NB4 (cell line): ENCODE measurements around the gene TIAM2.

Source experiments
- DNase-seq: peaks from one replicate; pipeline ENCODE4 v3.0.0; 2010; ENCODE audit warnings: low read depth
- H3K4me3 ChIP-seq: one replicate; pipeline ENCODE4 v1.5.1; 2011; ENCODE audit warnings: mild to moderate bottlenecking, low read depth, low read length, moderate library complexity
- CTCF ChIP-seq: IDR thresholded peaks from one replicate; pipeline ENCODE4 v1.5.1; 2012; ENCODE audit warnings: low read depth, low read length
- MAX ChIP-seq: IDR thresholded peaks from 2 replicates; pipeline ENCODE4 v1.6.1; 2011; ENCODE audit warnings: low read depth, low read length
- MYC ChIP-seq: IDR thresholded peaks from 2 replicates; pipeline ENCODE4 v1.6.1; 2011; ENCODE audit warnings: low read depth, low read length
- POLR2A ChIP-seq: IDR thresholded peaks from 2 replicates; pipeline ENCODE4 v1.6.1; 2011; ENCODE audit warnings: mild to moderate bottlenecking; ENCODE audit not compliant: insufficient read length; ENCODE audit errors: extremely low read depth

Gene TIAM2

GRCh38 chr6:155248008-155249001 lies 253.2 kb downstream of the TIAM2 start:
- TF ChIP-seq MAX, result no peak
- peak; percentile 52 for TF ChIP-seq CTCF
- peak; percentile 43 for DNase-seq
- H3K4me3 ChIP-seq, result no peak overlapping the region

- DNase-seq, result no peak
- TF ChIP-seq MAX, result no peak
- TF ChIP-seq POLR2A, result no peak
- TF ChIP-seq MYC, result no peak
- TF ChIP-seq CTCF, result no peak
- no peak overlapping the region for H3K4me3 ChIP-seq
Measured at GRCh38 chr6:155250701-155251381, 255.7 kb downstream of the TIAM2 start.

GRCh38 chr6:155252581-155252980 lies 257.5 kb downstream of the TIAM2 start:
- no peak overlapping the region for H3K4me3 ChIP-seq
- TF ChIP-seq MAX (no peak), POLR2A (no peak), MYC (no peak), CTCF (no peak)
- DNase-seq, result no peak

- no peak for DNase-seq
- TF ChIP-seq MYC (no peak), MAX (no peak), CTCF (no peak), POLR2A (no peak)
- no peak overlapping the region for H3K4me3 ChIP-seq
Measured at GRCh38 chr6:155253337-155253736, 258.2 kb downstream of the TIAM2 start.

- DNase-seq, result no peak
Measured at GRCh38 chr6:155254139-155254538, 259.0 kb downstream of the TIAM2 start.

More at GRCh38 chr6:155254139-155254538, 259.0 kb downstream of the TIAM2 start:
- no peak for TF ChIP-seq CTCF
- no peak for TF ChIP-seq MAX
- TF ChIP-seq MYC, result no peak
- TF ChIP-seq POLR2A, result no peak
- H3K4me3 ChIP-seq, result no peak overlapping the region
